Endothelial cell of umbilical vein (primary cell): ENCODE measurements around the gene CNOT6. TPM values are rescaled to one million over a fixed set of nuclear protein-coding genes. Genes with fewer than 3 reads are reported as not detected.
"Not testable (repeated sequence)": the region's sequence is repeated elsewhere in the genome, so short reads cannot be mapped to it uniquely, and the experiment has no call there.

Experiments
- BruUV-seq: library from RNA; stranded (reverse); fragments of 400-500 nt; replicated peaks from 2 replicates; lab custom pipeline; 2021; lab: Mats Ljungman, UMichigan
- CTCF ChIA-PET: fragments of 300-600, 350-600 bp; sonication (Branson Sonifier 250); formaldehyde crosslinking; loops from one replicate; lab custom pipeline; 2021; ENCODE audit warnings: antibody characterized with exemption, inconsistent platforms; lab: Charles Lee
- POLR2A ChIA-PET: fragments of 300-600, 350-600 bp; sonication (Branson Sonifier 250); formaldehyde crosslinking; loops from one replicate; lab custom pipeline; 2021; ENCODE audit warnings: antibody characterized with exemption, inconsistent platforms; lab: Charles Lee
- DNase-seq: peaks from one replicate; pipeline ENCODE4 v3.0.0-alpha.2; 2011; ENCODE audit warnings: low read depth, low spot score
- FAIRE-seq: peaks from 2 replicates; lab custom pipeline; 2011; peaks lifted over from hg19 to GRCh38; lab: Jason Lieb, UNC
- H2AFZ ChIP-seq: 2 replicates; pipeline ENCODE4 v1.6.0; 2012; ENCODE audit warnings: low read depth, low read length, control low read depth, inconsistent platforms
- H3K27ac ChIP-seq: 2 replicates; pipeline ENCODE4 v1.5.1; 2011; ENCODE audit warnings: low read depth, mild to moderate bottlenecking, control low read depth, low read length, moderate library complexity; ENCODE audit not compliant: insufficient read depth
- H3K27me3 ChIP-seq, 2 experiments: 2 replicates each; pipeline versions ENCODE4 v1.6.0 to v1.6.1; 2011; ENCODE audit warnings: low read length in 2 of 2, mixed read lengths in 1 of 2; ENCODE audit not compliant: control insufficient read depth in 2 of 2, insufficient read depth in 2 of 2
- H3K36me3 ChIP-seq, 2 experiments: 2 replicates in 1 of 2; 3 replicates in 1 of 2; pipeline ENCODE4 v1.5.1; 2011; ENCODE audit warnings: low read length in 2 of 2, mild to moderate bottlenecking in 1 of 2, moderate library complexity in 1 of 2; ENCODE audit not compliant: control insufficient read depth in 2 of 2, insufficient read depth in 2 of 2; ENCODE audit errors: extremely low read depth in 1 of 2
- H3K4me1 ChIP-seq: 3 replicates; pipeline ENCODE4 v1.5.1; 2011; ENCODE audit warnings: mild to moderate bottlenecking, low read length; ENCODE audit not compliant: control insufficient read depth, insufficient read depth; ENCODE audit errors: extremely low read depth
- H3K4me2 ChIP-seq: 2 replicates; pipeline ENCODE4 v1.6.1; 2011; ENCODE audit warnings: low read length, control low read depth, mixed read lengths; ENCODE audit not compliant: insufficient read depth
- H3K4me3 ChIP-seq, 3 experiments: fragments of 200-600 bp in 1 of 3; sonication (generic), shearing (Covaris generic) in 1 of 3; replicated peaks in 1 of 3; 2 replicates each; pipeline ENCODE4 v1.5.1; 2011 to 2016; ENCODE audit warnings: control low read depth in 3 of 3, low read length in 3 of 3, mild to moderate bottlenecking in 2 of 3, inconsistent platforms in 1 of 3, low read depth in 1 of 3, moderate library complexity in 1 of 3; ENCODE audit not compliant: insufficient read depth in 1 of 3
- H3K79me2 ChIP-seq: 2 replicates; pipeline ENCODE4 v1.6.0; 2012; ENCODE audit warnings: low read length, inconsistent platforms; ENCODE audit not compliant: control insufficient read depth, insufficient read depth
- H3K9ac ChIP-seq: replicated peaks from 2 replicates; pipeline ENCODE3; 2011; ENCODE audit warnings: low read length, control low read depth; ENCODE audit not compliant: insufficient read depth; ENCODE audit errors: extremely low read depth
- H3K9me1 ChIP-seq: replicated peaks from 3 replicates; pipeline ENCODE4 v1.6.0; 2011; ENCODE audit warnings: mild to moderate bottlenecking, low read length; ENCODE audit not compliant: control insufficient read depth, insufficient read depth; ENCODE audit errors: extremely low read depth
- H3K9me3 ChIP-seq: replicated peaks from 2 replicates; pipeline ENCODE4 v1.5.1; 2012; ENCODE audit warnings: low read length, inconsistent platforms; ENCODE audit not compliant: control insufficient read depth, insufficient read depth
- H4K20me1 ChIP-seq: replicated peaks from 2 replicates; pipeline ENCODE3; 2011; ENCODE audit warnings: mild to moderate bottlenecking, low read length; ENCODE audit not compliant: control insufficient read depth, insufficient read depth; ENCODE audit errors: extremely low read depth
- EZH2 ChIP-seq: IDR thresholded peaks from 2 replicates; pipeline ENCODE4 v1.6.1; 2012; ENCODE audit warnings: borderline replicate concordance, low read depth, mild to moderate bottlenecking, moderate library complexity, low read length, inconsistent platforms; ENCODE audit not compliant: severe bottlenecking
- FOS ChIP-seq: IDR thresholded peaks from 2 replicates; pipeline ENCODE4 v1.6.1; 2011; ENCODE audit warnings: mild to moderate bottlenecking, low read length, moderate library complexity, borderline replicate concordance; ENCODE audit not compliant: insufficient read depth
- GATA2 ChIP-seq: IDR thresholded peaks from 2 replicates; pipeline ENCODE4 v1.7.0; 2011; ENCODE audit warnings: low read depth, mild to moderate bottlenecking, moderate library complexity, mixed read lengths, low read length; ENCODE audit not compliant: insufficient read length, insufficient read depth
- JUN ChIP-seq: IDR thresholded peaks from 2 replicates; pipeline ENCODE4 v1.6.1; 2011; ENCODE audit warnings: borderline replicate concordance, low read depth; ENCODE audit not compliant: insufficient read length, insufficient read depth
- MYC ChIP-seq: IDR thresholded peaks from one replicate; pipeline ENCODE4 v1.6.1; 2011; ENCODE audit warnings: mild to moderate bottlenecking, low read depth, low read length
- POLR2A ChIP-seq: IDR thresholded peaks from 2 replicates; pipeline ENCODE4 v1.6.1; 2012; ENCODE audit warnings: low read depth, mild to moderate bottlenecking, control low read depth, low read length
- POLR2AphosphoS5 ChIP-seq: IDR thresholded peaks from 2 replicates; pipeline ENCODE4 v1.6.1; 2012; ENCODE audit warnings: low read depth, mild to moderate bottlenecking, control low read depth, low read length, moderate library complexity; ENCODE audit not compliant: insufficient read depth
- dilution Hi-C: fragments of 300-500 bp; cut with MboI; formaldehyde crosslinking; loops from one replicate; pipeline ENCODE4 v1.15.0; 2019; ENCODE audit warnings: low sequenced_read_pairs; ENCODE audit not compliant: extremely low pct_ligation_motif_present
- intact Hi-C: fragments of 100-400 bp; cut with micrococcal nuclease; formaldehyde crosslinking; loops from one replicate; pipeline ENCODE4 v1.10.0; 2022
- polyA plus RNA-seq, 4 experiments: library from polyadenylated mRNA; depleted of rRNA in 3 of 4; stranded (reverse) in 3 of 4; unstranded in 1 of 4; fragments of >200 nt; gene quantifications; 2 replicates each; pipeline versions ENCODE4 v1.2.1 to v1.2.3, GENCODE V29; 2011 to 2012; ENCODE audit warnings: missing spikeins in 1 of 4
- total RNA-seq: library from RNA; stranded (reverse); gene quantifications from 2 replicates; pipeline ENCODE4 v1.2.3, GENCODE V29; 2021
- TF ChIP-seq, protein P1 (sequence below), 2 donors: IDR thresholded peaks; 1 replicate in 1 of 2; 2 replicates in 1 of 2; pipeline ENCODE4 v1.5.1; 2011; ENCODE audit warnings: low read length in 2 of 2, mild to moderate bottlenecking in 2 of 2, moderate library complexity in 2 of 2, control low read depth in 1 of 2, inconsistent platforms in 1 of 2, low read depth in 1 of 2; ENCODE audit not compliant: insufficient read depth in 1 of 2; ENCODE audit errors: extremely low read depth in 1 of 2
- TF ChIP-seq, protein P2 (sequence below): IDR thresholded peaks from 2 replicates; pipeline ENCODE4 v1.6.1; 2011; ENCODE audit not compliant: insufficient read depth, insufficient read length

The CNOT6 gene
- total and polyA plus RNA-seq, 2 donors (not counting 3 experiments of a cell fraction or from before 2014, with no cell fraction given) = 9.2 to 33.8 TPM

DNA sequence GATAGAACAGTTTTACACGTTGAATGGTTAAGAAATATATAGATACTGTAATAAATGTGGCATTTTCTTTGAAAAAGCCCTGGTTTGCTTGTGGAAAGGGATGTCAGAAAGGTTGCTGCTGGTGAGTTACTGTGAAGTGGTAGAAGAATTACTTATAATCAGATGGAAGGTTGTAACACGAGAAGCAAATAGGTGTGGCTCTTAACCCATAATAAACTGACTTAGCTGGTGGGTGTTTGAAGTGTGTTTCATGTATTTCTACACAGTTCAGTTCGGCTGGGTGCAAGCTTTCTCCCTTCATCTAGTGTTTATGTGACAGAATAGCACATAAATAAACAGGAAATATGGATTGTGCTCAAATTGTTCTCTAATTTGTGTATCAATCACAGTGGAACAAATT is 5.5 kb downstream of the CNOT6 start:
- H3K9me1 ChIP-seq = peaks cover 3% of the 10 kb centered on the region
- DNase-seq (no peak), FAIRE-seq (no peak)
- peaks cover 6% of the 10 kb centered on the region for H4K20me1 ChIP-seq
- H3K27ac ChIP-seq = no peak overlapping the region
- no peak for TF ChIP-seq MYC
- no peak for TF ChIP-seq EZH2
- no peak for TF ChIP-seq POLR2AphosphoS5
- no peak for TF ChIP-seq FOS
- TF ChIP-seq, protein P1, sequence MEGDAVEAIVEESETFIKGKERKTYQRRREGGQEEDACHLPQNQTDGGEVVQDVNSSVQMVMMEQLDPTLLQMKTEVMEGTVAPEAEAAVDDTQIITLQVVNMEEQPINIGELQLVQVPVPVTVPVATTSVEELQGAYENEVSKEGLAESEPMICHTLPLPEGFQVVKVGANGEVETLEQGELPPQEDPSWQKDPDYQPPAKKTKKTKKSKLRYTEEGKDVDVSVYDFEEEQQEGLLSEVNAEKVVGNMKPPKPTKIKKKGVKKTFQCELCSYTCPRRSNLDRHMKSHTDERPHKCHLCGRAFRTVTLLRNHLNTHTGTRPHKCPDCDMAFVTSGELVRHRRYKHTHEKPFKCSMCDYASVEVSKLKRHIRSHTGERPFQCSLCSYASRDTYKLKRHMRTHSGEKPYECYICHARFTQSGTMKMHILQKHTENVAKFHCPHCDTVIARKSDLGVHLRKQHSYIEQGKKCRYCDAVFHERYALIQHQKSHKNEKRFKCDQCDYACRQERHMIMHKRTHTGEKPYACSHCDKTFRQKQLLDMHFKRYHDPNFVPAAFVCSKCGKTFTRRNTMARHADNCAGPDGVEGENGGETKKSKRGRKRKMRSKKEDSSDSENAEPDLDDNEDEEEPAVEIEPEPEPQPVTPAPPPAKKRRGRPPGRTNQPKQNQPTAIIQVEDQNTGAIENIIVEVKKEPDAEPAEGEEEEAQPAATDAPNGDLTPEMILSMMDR (IDR thresholded peaks at IDR 0.05; ENCODE audit: extremely low read depth in 1 of 2, insufficient read depth in 1 of 2, low read depth in 1 of 2, low read length in 2 of 2) = no peak
- no peak for TF ChIP-seq JUN
- TF ChIP-seq, protein P2, sequence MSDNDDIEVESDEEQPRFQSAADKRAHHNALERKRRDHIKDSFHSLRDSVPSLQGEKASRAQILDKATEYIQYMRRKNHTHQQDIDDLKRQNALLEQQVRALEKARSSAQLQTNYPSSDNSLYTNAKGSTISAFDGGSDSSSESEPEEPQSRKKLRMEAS = no peak
- TF ChIP-seq GATA2 = no peak
- no peak for TF ChIP-seq POLR2A
- no peak overlapping the region for H3K4me3 ChIP-seq
- intact Hi-C loops = loop anchor here (10.0 kb wide), 2 partner anchors 305 to 685 kb away; partner anchors contain the start of gene MGAT1
- ChIA-PET POLR2A (no interaction called here), CTCF (no interaction called here)
- dilution Hi-C loops = no loop called here
- no peaks in the 10 kb centered on the region for H3K9me3 ChIP-seq
- no peaks in the 10 kb centered on the region for H3K36me3 ChIP-seq
- no peak overlapping the region for H3K4me2 ChIP-seq
- H3K9ac ChIP-seq = no peak overlapping the region
- no TSS peak for BruUV-seq
- H3K79me2 ChIP-seq = peaks cover 94% of the 10 kb centered on the region
- peaks cover 7% of the 10 kb centered on the region for H3K4me1 ChIP-seq
- no peak overlapping the region for H2AFZ ChIP-seq
- no peaks in the 10 kb centered on the region for H3K27me3 ChIP-seq

DNA sequence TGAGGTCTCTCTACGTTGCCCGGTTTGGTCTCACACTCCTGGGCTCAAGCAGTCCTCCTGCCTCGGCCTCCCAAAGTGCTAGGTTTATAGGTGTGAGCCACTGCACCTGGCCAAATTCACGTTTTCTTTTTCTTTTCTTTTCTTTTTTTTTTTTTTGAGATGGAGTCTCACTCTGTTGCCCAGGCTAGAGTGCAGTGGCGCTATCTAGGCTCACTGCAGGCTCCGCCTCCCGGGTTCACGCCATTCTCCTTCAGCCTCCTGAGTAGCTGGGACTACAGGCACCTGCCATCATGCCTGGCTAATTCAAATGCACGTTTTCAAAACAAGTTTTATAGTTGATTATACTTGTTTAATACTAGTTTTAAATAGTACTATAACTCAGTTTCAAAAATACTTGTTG is 6.1 kb downstream of the CNOT6 start:
- H3K9me3 ChIP-seq, H3K4me2 ChIP-seq, FAIRE-seq, H3K4me1 ChIP-seq, H3K9me1 ChIP-seq, H4K20me1 ChIP-seq, intact Hi-C loops, H2AFZ ChIP-seq, H3K4me3 ChIP-seq, H3K27ac ChIP-seq, dilution Hi-C loops, H3K36me3 ChIP-seq, H3K27me3 ChIP-seq, BruUV-seq, H3K9ac ChIP-seq, DNase-seq: not testable (repeated sequence)
- ChIA-PET POLR2A (interaction anchor here (0.5 to 0.7 kb wide), 2 partner anchors 199 to 897 kb away, joined by 3 read pairs; no protein-coding TSS in a partner anchor), CTCF (interaction anchor here (1.3 kb wide), 1 partner anchor 29 kb away, joined by 4 read pairs; no protein-coding TSS in a partner anchor)
- peaks cover 91% of the 10 kb centered on the region for H3K79me2 ChIP-seq
